ENCODE data around the gene TNNT2.

DNA sequence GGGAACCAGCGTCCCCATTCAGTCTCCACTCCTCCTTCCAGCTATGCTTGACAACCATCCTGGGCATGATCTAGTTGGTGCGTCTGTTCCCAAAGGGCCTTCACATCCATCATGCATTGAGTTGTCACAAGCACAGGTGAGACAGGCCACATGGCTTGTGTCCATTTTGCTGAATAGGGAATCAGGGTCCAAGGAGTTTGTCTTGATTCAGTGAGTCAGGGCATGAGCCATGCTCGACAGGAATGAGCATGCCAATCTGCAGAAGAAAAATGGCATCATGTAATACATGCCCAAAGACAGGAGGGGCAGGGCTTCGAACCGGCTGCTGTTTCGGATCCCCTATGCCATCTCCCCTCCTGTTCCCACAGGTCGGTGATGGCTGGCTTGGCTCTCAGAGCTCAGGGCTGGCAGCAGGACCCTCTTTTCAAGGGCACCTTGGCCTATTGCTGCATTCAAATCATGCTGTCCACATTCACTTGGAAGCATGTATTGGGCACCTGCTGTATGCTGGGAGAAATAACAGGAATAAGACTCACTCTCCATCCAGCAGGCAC, 49.7 kb downstream of the TNNT2 start:
- TF ChIP-seq GATA2 (IDR thresholded peaks at IDR 0.05; ENCODE audit: low read depth, low read length) (no peak), GATA3 (IDR thresholded peaks at IDR 0.05; ENCODE audit: low read depth, low read length) (no peak)
